Right lobe of liver (tissue), 6 donors: Measurements from ENCODE around the gene PTPRN2. TPM values are rescaled to one million over a fixed set of nuclear protein-coding genes. Genes with fewer than 3 reads are reported as not detected.

ENCODE experiments used
- ATAC-seq, 4 donors: fragments of 200-7000 bp; cut with Tn5 transposase; one replicate each; pipeline ENCODE4 v1.9.1; 2020; ENCODE audit warnings: mild to moderate bottlenecking in 4 of 4, moderate library complexity in 4 of 4
- DNase-seq, 3 donors: peaks; one replicate each; pipeline ENCODE4 v3.0.0-alpha.2; 2020
- H3K27ac ChIP-seq, 3 donors: fragments of 200-600 bp; one replicate each; pipeline ENCODE4 v1.8.0; 2022
- H3K27me3 ChIP-seq, 2 donors: fragments of 200-600 bp; one replicate each; pipeline ENCODE4 v1.8.0; 2022
- H3K36me3 ChIP-seq, 4 donors: fragments of 200-600 bp; sonication (generic) in 1 of 4; one replicate each; pipeline versions ENCODE4 v1.5.1 to v1.8.0; 2017 to 2022; ENCODE audit warnings: control low read depth in 1 of 4
- H3K4me1 ChIP-seq, 4 donors: fragments of 200-600 bp; sonication (generic) in 1 of 4; one replicate each; pipeline versions ENCODE4 v1.5.1 to v1.8.0; 2017 to 2022; ENCODE audit warnings: control low read depth in 1 of 4
- H3K4me3 ChIP-seq, 3 donors: fragments of 200-600 bp; one replicate each; pipeline ENCODE4 v1.8.0; 2022
- H3K9me3 ChIP-seq, 4 donors: fragments of 200-600 bp; sonication (generic) in 1 of 4; one replicate each; pipeline versions ENCODE4 v1.5.1 to v1.8.0; 2017 to 2022; ENCODE audit warnings: control low read depth in 1 of 4
- POLR2A ChIP-seq: fragments of 450-650 bp; IDR thresholded peaks from one replicate; pipeline ENCODE4 v1.6.1; 2017; ENCODE audit warnings: antibody characterized with exemption, mild to moderate bottlenecking
- WGBS: methylation state at CpG from one replicate; pipeline ENCODE4 v1.1.6; 2018; ENCODE audit warnings: low coverage, low lambda C conversion rate; ENCODE audit not compliant: insufficient coverage; ENCODE audit errors: missing lambda C conversion rate; 5-methylcytosine and 5-hydroxymethylcytosine counted together
- intact Hi-C, 2 donors: fragments of 100-400 bp; cut with DNase I; formaldehyde crosslinking; loops; one replicate each; pipeline versions ENCODE4 v1.11.2 to v1.14.1; 2022
- total RNA-seq, 6 experiments: library from RNA; depleted of rRNA in 2 of 6; stranded (reverse); fragments of >200 nt in 2 of 6; fragmentation: NEBNext Ultra II Directional in 3 of 6; extraction: Animal tissue kit (Norgen Biotek cat#: 25700) in 3 of 6; gene quantifications; one replicate each; pipeline versions ENCODE4 v1.1.0 to v1.2.4, GENCODE V29; 2016 to 2023
- TF ChIP-seq, protein P1 (sequence below), 4 donors: fragments of 200-600 bp in 3 of 4; fragments of 450-650 bp in 1 of 4; IDR thresholded peaks; one replicate each; pipeline versions ENCODE4 v1.5.1 to v1.8.0; 2016 to 2022; ENCODE audit warnings: antibody characterized with exemption in 4 of 4, mild to moderate bottlenecking in 2 of 4
- donor health status: DM: no; HTN: yes; CAD: no.
- donor health status: DM: no; HTN: no; CAD: no.
- donor health status: DM: no; HTN: no; CAD: no.
- donor health status: DM: no; HTN: yes; CAD: no.
- donor health status: DM: no; HTN: yes; CAD: no.

PTPRN2 gene
- total RNA-seq, 6 experiments from 2014 or later, result 0.15 to 0.87 (median 0.67) TPM

GRCh38 chr7:157538321-157538720, 1049.3 kb downstream of the PTPRN2 start:
- no peaks in the 10 kb centered on the region for H3K36me3 ChIP-seq
- no peaks in the 10 kb centered on the region for H3K4me1 ChIP-seq
- H3K9me3 ChIP-seq, result no peaks in the 10 kb centered on the region
- no peaks in the 10 kb centered on the region for H3K27me3 ChIP-seq
- ATAC-seq (no peak), DNase-seq (no peak)
- TF ChIP-seq, protein P1, sequence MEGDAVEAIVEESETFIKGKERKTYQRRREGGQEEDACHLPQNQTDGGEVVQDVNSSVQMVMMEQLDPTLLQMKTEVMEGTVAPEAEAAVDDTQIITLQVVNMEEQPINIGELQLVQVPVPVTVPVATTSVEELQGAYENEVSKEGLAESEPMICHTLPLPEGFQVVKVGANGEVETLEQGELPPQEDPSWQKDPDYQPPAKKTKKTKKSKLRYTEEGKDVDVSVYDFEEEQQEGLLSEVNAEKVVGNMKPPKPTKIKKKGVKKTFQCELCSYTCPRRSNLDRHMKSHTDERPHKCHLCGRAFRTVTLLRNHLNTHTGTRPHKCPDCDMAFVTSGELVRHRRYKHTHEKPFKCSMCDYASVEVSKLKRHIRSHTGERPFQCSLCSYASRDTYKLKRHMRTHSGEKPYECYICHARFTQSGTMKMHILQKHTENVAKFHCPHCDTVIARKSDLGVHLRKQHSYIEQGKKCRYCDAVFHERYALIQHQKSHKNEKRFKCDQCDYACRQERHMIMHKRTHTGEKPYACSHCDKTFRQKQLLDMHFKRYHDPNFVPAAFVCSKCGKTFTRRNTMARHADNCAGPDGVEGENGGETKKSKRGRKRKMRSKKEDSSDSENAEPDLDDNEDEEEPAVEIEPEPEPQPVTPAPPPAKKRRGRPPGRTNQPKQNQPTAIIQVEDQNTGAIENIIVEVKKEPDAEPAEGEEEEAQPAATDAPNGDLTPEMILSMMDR (IDR thresholded peaks at IDR 0.05), result no peak
- TF ChIP-seq POLR2A, result no peak
- WGBS, result 75% methylated on average over 8 of the region's 11 CpGs
- no peak overlapping the region for H3K4me3 ChIP-seq
- intact Hi-C loops, result no loop called here
- no peak overlapping the region for H3K27ac ChIP-seq

DNA sequence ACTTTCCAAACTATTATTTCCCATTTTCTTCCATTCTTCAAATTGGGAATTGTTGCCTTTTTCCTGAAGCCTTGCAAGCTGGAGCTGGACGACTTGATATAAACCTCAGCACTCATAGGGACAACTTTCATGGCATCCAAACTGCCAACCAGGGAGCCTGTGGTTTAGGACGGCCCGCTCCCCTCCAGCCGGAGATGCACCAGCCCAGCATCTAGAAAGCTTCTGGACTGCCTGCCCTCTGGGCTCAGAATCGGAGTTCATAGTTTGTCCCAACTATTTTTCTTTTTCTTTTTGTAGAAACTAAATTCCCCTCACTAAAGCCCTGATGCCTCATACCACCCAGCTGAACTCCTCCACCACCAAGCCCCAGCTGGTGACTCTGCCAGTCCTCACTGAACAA, 1050.6 kb downstream of the PTPRN2 start:
- ATAC-seq, result no peak
- TF ChIP-seq POLR2A, result no peak
- TF ChIP-seq, protein P1 (IDR thresholded peaks at IDR 0.05), result no peak
- no peak for DNase-seq
- Histone ChIP-seq H3K36me3 (no peaks in the 10 kb centered on the region), H3K4me3 (no peak overlapping the region), H3K4me1 (no peaks in the 10 kb centered on the region), H3K9me3 (no peaks in the 10 kb centered on the region), H3K27ac (no peak overlapping the region), H3K27me3 (no peaks in the 10 kb centered on the region)
- WGBS, result 75% methylated on average over 2 of the region's 5 CpGs
- intact Hi-C loops, result no loop called here

DNA sequence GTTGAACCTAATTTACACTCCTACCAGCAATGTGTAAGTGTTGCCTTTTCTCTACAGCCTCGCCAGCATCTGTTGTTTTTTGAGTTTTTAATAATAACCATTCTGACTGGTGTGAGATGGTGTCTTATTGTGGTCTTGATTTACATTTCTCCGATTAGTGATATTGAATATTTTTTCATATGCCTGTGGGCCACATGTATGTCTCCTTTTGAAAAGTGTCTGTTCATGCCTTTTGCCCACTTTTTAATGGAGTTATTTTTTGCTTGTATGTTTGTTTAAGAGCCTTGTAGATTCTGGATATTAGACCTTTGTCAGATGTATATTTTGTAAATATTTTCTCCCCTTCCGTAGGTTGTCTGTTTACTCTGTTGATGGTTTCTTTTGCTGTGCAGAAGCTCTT, 1055.6 kb downstream of the PTPRN2 start:
- Histone ChIP-seq H3K9me3 (no peaks in the 10 kb centered on the region), H3K4me3 (no peak overlapping the region), H3K27ac (no peak overlapping the region), H3K27me3 (no peaks in the 10 kb centered on the region), H3K36me3 (no peaks in the 10 kb centered on the region), H3K4me1 (no peaks in the 10 kb centered on the region)
- WGBS, result 72% methylated on average over 3 of the region's 3 CpGs
- DNase-seq (no peak), ATAC-seq (no peak)
- TF ChIP-seq, protein P1 (IDR thresholded peaks at IDR 0.05), result no peak
- no peak for TF ChIP-seq POLR2A
- intact Hi-C loops, result no loop called here

DNA sequence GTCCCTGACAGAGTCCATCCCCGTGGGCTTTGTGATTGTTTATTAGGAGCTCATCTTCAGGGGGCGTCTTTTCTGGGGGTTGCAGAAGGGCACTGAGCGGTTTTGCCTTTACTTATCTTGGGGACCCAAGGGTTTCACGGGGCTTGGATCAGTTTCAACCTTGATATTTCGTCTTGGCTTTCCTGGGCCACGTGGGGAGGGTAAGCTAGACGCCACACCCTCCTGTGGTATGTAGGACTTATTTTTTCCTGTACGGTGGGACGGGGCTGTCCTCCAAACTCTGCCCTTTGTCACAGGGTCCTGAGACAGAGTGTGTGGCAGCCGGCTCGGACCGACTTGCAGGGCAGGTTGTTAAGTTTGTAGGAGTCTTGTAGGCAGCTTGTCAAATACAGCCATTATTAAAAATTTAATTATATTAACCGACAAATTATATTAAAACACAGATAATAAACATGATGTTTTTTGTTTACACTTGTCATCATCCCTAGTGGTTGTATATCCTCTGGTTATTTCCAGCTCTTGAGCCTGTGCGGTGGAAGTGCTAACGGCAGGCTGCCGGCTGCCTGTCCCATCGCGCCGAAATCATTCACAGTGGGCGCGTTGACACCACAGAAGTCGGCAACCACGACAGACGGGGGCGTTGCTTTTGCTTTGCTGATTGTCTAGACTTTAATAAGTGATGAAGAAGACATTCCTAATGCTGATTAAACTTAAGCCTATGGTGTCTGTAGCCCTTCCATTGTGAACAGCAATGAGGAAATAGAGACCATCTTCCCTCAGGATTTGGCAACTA, 1057.7 kb downstream of the PTPRN2 start:
- WGBS, result 66% methylated on average over 23 of the region's 25 CpGs
- peak in 1 of 3 donors; percentile 25 for DNase-seq
- H3K9me3 ChIP-seq, result no peaks in the 10 kb centered on the region

More for the DNA sequence above, 1057.7 kb downstream of the PTPRN2 start:
- no peaks in the 10 kb centered on the region for H3K27me3 ChIP-seq
- TF ChIP-seq, protein P1 (IDR thresholded peaks at IDR 0.05), result no peak
- no peak for TF ChIP-seq POLR2A
- intact Hi-C loops, result no loop called here
- ATAC-seq, result no peak
- H3K4me3 ChIP-seq, result no peak overlapping the region
- H3K36me3 ChIP-seq, result no peaks in the 10 kb centered on the region
- H3K27ac ChIP-seq, result no peak overlapping the region
- H3K4me1 ChIP-seq, result no peaks in the 10 kb centered on the region
